Gastrocnemius medialis (tissue), 4 donors: ENCODE data around the gene MAD2L2.

Source experiments
- POLR2A ChIP-seq, 2 donors: fragments of 450-650 bp; IDR thresholded peaks; one replicate each; pipeline ENCODE4 v1.6.1; 2017; ENCODE audit warnings: antibody characterized with exemption in 2 of 2, mild to moderate bottlenecking in 2 of 2, moderate library complexity in 2 of 2
- TF ChIP-seq, protein P1 (sequence below), 5 experiments: fragments of 450-650 bp in 3 of 5; fragments of 200-600 bp in 2 of 5; sonication (generic) in 2 of 5; IDR thresholded peaks in 4 of 5; conservative IDR thresholded peaks in 1 of 5; 1 replicate in 4 of 5; 2 replicates in 1 of 5; pipeline ENCODE4 v1.5.1; 2016 to 2019; ENCODE audit warnings: antibody characterized with exemption in 5 of 5, mild to moderate bottlenecking in 3 of 5, moderate library complexity in 3 of 5

- TF ChIP-seq, protein P1, sequence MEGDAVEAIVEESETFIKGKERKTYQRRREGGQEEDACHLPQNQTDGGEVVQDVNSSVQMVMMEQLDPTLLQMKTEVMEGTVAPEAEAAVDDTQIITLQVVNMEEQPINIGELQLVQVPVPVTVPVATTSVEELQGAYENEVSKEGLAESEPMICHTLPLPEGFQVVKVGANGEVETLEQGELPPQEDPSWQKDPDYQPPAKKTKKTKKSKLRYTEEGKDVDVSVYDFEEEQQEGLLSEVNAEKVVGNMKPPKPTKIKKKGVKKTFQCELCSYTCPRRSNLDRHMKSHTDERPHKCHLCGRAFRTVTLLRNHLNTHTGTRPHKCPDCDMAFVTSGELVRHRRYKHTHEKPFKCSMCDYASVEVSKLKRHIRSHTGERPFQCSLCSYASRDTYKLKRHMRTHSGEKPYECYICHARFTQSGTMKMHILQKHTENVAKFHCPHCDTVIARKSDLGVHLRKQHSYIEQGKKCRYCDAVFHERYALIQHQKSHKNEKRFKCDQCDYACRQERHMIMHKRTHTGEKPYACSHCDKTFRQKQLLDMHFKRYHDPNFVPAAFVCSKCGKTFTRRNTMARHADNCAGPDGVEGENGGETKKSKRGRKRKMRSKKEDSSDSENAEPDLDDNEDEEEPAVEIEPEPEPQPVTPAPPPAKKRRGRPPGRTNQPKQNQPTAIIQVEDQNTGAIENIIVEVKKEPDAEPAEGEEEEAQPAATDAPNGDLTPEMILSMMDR (IDR thresholded peaks at IDR 0.05 in 4 of 5, conservative IDR thresholded peaks at IDR 0.05 in 1 of 5) = no peak
- no peak for TF ChIP-seq POLR2A (IDR thresholded peaks at IDR 0.05)
Measured at GRCh38 chr1:11659748-11660147, 21.2 kb downstream of the MAD2L2 start.
